LHCN-M2 (cell line): ENCODE results near the gene CCDC73. TPM values are rescaled to one million over a fixed set of nuclear protein-coding genes. Genes with fewer than 3 reads are reported as not detected.
A peak's percentile ranks its signal among the peaks of the same experiment; 100 is the strongest.
"Not testable (repeated sequence)": the region's sequence is repeated elsewhere in the genome, so short reads cannot be mapped to it uniquely, and the experiment has no call there.

Source experiments
- DNase-seq: peaks from one replicate; pipeline ENCODE4 v3.0.0-alpha.2; 2012; ENCODE audit warnings: low read depth
- total RNA-seq: library from RNA; depleted of rRNA; stranded (reverse); fragments of >200 nt; gene quantifications from 2 replicates; pipeline ENCODE4 v1.2.3, GENCODE V29; 2014

The CCDC73 gene
- total RNA-seq, 1 experiment from 2014 or later, result not detected

GRCh38 chr11:32796425-32796824 is 2.0 kb upstream of the CCDC73 start:
- DNase-seq, result no peak

GRCh38 chr11:32792948-32793475 is 1.4 kb downstream of the CCDC73 start:
- peak; percentile 31 for DNase-seq

DNA sequence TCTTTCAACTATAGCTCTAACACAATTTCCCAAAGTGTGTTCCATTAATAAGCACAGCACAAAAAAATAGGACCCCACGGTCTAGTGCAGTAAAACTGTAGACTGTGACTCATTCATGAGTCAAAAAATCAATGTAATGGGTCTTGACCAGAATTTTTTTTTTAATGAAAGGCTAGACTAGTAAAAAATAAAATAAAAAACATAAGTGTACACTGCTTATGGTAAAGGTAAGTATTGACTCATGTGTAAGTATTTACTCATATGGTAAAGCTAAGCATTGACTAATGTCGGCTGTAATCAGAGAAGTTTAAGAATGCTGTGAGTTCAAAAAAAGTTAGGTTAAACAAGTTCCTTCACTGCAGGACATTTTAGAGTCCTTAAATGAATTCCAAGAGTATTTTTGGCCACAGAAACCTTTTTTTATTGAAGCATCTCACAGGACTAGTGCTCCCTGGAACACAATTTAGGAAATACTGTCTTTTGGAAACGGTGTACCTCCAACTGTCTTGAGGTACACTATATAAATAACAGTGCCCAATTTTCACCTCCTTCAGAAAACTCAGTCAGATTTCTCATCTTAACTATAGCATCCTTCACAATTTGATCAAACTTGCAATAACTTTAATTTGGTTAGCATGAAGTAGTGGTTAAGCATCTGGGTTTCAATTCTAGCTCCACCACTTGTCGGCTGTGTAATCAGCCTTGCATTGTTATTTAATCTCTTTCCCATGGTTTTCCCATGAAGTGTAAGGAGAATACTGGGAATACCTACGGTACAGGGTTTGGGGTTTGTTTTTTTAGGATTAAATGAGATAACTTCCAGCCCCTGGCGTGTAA is 2.1 kb downstream of the CCDC73 start:
- no peak for DNase-seq

- DNase-seq, result no peak
Observed at GRCh38 chr11:32790916-32791315, 3.5 kb downstream of the CCDC73 start.

DNA sequence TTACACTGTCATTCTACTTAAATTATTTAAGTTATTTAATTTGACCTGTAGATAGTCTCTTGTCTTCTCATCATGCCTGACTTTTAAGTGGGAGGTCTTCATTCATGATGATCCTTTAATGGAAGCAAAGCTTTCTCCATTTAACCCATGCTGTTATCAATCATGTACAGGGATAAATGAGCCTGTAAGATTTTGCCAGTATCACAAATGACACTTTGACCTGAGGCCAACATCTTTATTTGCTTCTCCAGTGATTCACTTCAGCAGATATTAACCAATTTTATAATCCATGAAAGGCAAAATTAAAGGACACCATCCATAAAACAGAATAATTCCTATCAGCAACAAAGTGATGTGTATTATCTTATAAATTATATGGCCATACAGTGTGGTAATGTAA is 7.7 kb downstream of the CCDC73 start:
- no peak for DNase-seq

- no peak for DNase-seq
Observed at GRCh38 chr11:32785262-32785661, 9.2 kb downstream of the CCDC73 start.

DNA sequence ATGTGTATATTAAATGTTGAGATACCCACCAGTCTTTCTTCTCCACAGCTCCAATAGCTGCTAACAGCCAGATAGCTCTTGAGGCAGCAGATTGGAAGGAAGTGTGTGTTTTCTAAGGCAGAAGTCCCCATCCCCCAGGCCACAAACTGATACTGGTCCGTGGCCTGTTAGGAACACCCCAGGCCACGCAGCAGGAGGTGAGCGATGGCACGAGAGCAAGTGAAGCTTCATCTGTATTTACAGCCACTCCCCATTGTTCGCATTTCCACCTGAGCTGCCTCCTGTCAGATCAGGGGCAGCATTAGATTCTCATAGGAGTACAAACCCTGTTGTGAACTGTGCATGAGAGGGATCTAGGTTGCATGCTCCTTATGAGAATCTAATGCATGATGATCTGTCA is 12.7 kb downstream of the CCDC73 start:
- no peak for DNase-seq

GRCh38 chr11:32780839-32781238 is 13.6 kb downstream of the CCDC73 start:
- DNase-seq, result not testable (repeated sequence)

DNA sequence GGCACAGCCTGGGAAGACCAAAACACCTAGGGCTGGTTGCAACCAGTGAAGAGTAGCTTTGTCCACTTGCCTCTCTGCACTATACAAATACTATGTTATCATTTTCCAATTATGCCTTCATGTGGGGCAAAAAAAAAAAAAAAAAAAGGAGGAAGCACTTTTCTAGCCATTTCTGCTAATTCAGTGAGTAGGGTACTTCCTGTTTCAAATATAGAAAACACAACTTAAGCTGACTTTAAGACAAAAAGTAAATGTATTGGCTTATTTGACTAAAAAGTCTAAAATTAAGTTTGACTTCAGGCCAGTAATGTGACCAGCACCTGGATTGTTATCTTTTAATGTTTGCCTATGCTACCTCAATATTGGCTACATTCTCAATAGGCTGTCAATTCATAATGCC is 15.3 kb downstream of the CCDC73 start:
- DNase-seq, result no peak

- no peak for DNase-seq
Observed at GRCh38 chr11:32775908-32776307, 18.6 kb downstream of the CCDC73 start.

- no peak for DNase-seq
Observed at GRCh38 chr11:32774081-32774480, 20.4 kb downstream of the CCDC73 start.

DNA sequence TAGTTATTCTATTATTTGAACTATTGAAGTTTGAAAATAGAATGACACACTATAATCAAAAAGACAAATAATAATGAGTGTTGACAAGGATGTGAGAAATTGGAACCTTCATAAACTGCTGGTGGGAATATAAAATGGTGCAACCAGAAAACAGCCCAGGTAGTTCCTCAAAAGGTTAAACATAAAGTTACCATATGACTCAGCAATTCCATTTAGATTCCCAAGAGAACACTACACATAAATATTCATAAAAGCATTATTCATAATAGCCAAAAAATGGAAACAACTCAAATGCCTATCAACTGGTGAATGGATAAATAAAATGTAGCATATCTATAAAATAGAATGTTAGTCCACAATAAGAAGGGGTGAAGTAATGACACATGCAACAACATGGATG is 21.7 kb downstream of the CCDC73 start:
- no peak for DNase-seq

DNA sequence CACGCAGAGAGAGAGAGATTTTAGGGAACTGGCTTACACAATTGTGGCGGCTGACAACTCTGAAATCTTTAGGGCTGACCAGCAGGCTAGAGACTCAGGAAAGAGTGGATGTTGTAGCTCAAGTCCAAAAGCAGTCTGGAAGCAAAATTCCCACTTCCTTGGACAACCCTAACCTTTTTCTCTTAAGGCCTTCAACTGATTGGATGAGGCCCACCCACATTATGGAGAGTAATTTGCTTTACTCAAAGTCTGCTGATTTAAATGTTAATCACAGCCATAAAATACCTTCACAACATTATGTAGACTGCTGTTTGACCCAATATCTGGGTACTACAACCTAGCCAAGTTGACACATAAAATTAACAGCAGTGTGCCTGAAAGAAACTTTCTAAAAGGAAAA is 32.7 kb downstream of the CCDC73 start:
- DNase-seq, result not testable (repeated sequence)

GRCh38 chr11:32758291-32758690 is 36.2 kb downstream of the CCDC73 start:
- DNase-seq, result no peak

DNA sequence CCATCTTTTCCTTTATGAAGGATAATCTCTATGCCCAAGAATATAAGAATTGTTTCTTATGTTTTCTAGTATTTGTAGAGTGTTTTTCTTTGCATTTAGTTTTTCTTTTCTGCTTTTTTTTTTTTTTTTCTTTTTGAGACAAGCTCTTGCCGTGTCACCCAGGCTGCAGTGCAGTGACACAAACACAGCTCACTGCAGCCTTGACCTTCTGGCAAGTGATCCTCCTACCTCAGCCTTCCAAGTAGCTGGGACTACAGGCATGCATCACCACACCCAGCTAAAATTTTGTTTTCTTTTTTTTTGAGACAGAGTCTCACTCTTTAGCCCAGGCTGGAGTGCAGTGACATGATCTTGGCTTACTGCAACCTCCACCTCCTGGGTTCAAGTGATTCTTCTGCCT is 41.3 kb downstream of the CCDC73 start:
- DNase-seq, result not testable (repeated sequence)

DNA sequence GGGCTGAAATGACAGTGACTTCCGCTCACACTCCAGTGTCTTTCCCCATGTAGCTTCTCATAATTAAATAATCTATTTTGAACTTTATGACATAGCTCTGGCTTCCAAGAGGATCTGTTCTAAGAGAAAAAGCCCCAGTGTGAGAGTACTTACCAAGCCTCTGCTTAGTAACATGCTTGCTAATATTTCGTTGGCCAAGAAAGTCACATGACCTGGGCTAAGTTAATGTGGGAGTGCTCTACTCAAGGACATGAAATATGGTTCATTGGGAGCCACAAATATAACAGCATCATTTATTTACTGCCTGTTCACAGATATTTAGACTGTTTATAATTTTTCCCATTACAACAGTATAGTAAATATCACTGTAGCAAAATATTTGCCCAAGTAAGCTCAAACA is 42.5 kb downstream of the CCDC73 start:
- no peak for DNase-seq

DNA sequence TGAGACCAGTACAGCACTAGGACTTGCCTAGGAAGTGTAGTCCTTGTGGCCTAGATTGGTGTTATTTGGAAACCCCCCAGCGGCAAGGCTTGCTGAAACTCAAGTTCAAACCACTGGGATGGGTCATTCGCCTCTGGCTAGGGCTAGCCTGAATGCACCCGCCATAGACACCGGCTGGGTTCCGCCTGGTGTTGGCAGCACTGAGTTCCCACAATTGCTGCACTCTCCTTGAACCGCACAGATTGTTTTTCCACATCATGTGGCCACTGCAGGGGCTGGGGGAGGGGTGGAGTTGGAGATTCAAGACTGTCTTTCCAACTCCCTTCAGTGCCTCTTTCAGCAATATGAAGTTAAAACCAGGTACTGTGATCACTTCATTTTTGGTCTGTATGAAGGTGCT is 43.1 kb downstream of the CCDC73 start:
- DNase-seq, result no peak

DNA sequence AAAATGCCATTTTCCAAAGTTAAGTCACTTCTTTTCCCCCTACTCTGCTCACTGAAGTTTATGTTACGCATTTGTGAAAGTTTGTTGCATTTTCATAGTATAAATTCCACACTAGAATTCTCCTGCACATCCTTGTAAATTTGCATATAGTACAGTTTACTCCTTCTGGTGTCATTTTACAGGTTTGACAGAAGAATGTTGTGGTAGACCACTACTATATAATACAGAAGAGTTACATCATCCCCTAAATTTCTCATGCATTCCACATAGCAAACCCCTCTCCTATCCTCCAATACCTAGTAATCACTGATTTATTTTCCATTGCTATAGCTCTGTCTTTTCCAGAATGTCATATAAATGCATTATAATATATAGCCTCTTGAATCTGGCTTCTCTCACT is 64.5 kb downstream of the CCDC73 start:
- no peak for DNase-seq

GRCh38 chr11:32723332-32723731 is 71.1 kb downstream of the CCDC73 start:
- DNase-seq, result no peak

- DNase-seq, result no peak
Observed at GRCh38 chr11:32722255-32722654, 72.2 kb downstream of the CCDC73 start.

GRCh38 chr11:32713496-32713895 is 81.0 kb downstream of the CCDC73 start:
- DNase-seq, result peak; percentile 5

DNA sequence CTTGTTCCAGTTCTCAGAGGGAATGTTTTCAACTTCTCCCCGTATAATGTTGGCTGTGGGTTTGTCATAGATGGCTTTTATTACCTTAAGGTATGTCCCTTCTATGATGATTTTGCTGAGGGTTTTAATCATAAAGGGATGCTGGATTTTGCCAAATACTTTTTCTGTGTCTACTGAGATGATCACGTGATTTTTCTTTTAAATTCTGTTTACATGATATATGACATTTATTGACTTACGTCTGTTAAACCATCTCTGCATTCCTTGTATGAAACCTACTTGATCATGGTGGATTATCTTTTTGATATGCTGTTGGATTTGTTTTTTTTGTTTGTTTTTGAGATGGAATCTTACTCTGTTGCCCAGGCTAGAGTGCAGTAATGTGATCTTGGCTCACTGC is 85.5 kb downstream of the CCDC73 start:
- DNase-seq, result not testable (repeated sequence)

GRCh38 chr11:32706985-32707741 is 87.3 kb downstream of the CCDC73 start:
- peak; percentile 78 for DNase-seq
